Vagina (tissue), 2 donors: ENCODE measurements around the gene COL10A1.

Experiments used
- POLR2AphosphoS5 ChIP-seq, 2 donors: sonication (generic); formaldehyde crosslinking; IDR thresholded peaks; one replicate each; pipeline ENCODE4 v1.9.0; 2017; ENCODE audit warnings: antibody characterized with exemption in 2 of 2, mild to moderate bottlenecking in 2 of 2, low read depth in 1 of 2; ENCODE audit not compliant: insufficient read depth in 1 of 2
- TF ChIP-seq, protein P1 (sequence below), 3 experiments: fragments of 450-650 bp in 2 of 3; fragments of 200-600 bp in 1 of 3; sonication (generic) in 1 of 3; IDR thresholded peaks; one replicate each; pipeline ENCODE4 v1.5.1; 2017 to 2019; ENCODE audit warnings: antibody characterized with exemption in 3 of 3, mild to moderate bottlenecking in 2 of 3, moderate library complexity in 2 of 3

DNA sequence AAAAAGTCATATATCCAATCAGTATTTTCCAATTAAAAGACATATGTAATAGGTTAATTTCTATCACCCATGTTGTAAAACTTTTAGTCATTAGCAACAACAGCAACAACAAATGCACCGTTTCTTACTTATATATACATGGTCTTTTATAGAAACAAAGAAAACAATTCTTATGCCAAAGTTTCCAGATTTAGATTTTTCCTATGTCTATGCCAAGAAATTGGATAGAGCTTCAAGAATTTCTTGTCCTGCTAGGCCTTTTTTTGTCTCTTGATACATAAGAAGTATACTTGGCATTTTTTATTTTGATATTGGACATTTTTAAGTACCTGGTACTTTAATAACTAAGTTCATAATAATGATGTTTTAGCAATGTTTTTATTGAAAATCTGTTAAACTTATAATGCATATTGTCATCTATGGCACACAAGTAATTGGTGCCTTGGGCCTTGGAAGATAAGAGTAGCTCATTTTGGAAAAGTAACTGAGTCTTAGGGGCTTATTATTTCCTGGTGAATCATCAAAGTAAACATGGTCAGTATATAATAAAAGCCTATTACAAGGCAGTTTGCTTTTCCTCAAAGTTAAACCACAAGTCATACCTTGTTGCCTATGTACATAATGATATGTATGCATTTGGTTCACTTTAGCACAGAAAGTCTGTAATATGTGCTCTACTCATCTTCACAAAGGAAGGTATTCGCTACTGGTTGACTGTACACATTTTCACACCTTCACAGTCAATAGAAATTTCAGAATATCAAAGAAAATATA lies 55.1 kb downstream of the COL10A1 start:
- TF ChIP-seq, protein P1, sequence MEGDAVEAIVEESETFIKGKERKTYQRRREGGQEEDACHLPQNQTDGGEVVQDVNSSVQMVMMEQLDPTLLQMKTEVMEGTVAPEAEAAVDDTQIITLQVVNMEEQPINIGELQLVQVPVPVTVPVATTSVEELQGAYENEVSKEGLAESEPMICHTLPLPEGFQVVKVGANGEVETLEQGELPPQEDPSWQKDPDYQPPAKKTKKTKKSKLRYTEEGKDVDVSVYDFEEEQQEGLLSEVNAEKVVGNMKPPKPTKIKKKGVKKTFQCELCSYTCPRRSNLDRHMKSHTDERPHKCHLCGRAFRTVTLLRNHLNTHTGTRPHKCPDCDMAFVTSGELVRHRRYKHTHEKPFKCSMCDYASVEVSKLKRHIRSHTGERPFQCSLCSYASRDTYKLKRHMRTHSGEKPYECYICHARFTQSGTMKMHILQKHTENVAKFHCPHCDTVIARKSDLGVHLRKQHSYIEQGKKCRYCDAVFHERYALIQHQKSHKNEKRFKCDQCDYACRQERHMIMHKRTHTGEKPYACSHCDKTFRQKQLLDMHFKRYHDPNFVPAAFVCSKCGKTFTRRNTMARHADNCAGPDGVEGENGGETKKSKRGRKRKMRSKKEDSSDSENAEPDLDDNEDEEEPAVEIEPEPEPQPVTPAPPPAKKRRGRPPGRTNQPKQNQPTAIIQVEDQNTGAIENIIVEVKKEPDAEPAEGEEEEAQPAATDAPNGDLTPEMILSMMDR (IDR thresholded peaks at IDR 0.05): no peak
- no peak for TF ChIP-seq POLR2AphosphoS5 (IDR thresholded peaks at IDR 0.05; ENCODE audit: insufficient read depth in 1 of 2, low read depth in 1 of 2)
